ENCODE results near the gene STUM.

The STUM gene

DNA sequence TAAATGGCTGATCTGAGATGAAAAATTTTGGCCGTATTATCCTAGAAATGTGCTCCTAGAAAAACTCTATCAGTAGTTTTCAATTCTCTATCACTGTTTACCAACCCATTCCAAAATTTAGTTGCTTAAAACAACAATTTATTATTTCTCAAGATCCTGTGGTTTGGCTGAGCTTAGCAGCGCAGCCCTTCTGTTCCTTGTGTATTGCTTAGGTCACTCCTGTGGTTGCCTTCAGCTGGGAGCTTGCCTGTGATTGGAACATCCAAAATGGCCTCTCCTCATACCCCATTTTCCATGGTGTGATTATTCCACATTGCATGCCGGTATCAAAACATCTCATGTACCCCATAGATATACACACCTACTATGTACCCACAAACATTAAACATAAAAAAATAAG lies 22.8 kb upstream of the STUM start:
- Histone ChIP-seq H4K20me1 (ENCODE audit: insufficient read depth, low read length) (no peaks in the 10 kb centered on the region; the same call in 1 of the 2 replicates), H3K79me2 (ENCODE audit: insufficient read depth, low read length) (no peaks in the 10 kb centered on the region), H3K27me3 (ENCODE audit: insufficient read depth, low read length, poor library complexity) (peaks cover 34% of the 10 kb centered on the region), H3K9ac (ENCODE audit: low read depth, low read length) (no peak overlapping the region), H3K4me2 (ENCODE audit: insufficient read depth, low read length) (no peak overlapping the region), H3K36me3 (ENCODE audit: insufficient read depth, low read length) (no peaks in the 10 kb centered on the region), H3K4me1 (ENCODE audit: insufficient read depth, low read length) (no peaks in the 10 kb centered on the region), H3K9me3 (ENCODE audit: insufficient read depth, low read length, severe bottlenecking) (no peaks in the 10 kb centered on the region), H2AFZ (ENCODE audit: low read depth, low read length) (no peak overlapping the region), H3K27ac (ENCODE audit: low read length) (no peak overlapping the region), H3K4me3 (ENCODE audit: low read depth in 1 of 2, low read length in 2 of 2) (no peak overlapping the region)
- TF ChIP-seq CTCF (IDR thresholded peaks at IDR 0.05; ENCODE audit: borderline replicate concordance, extremely low read depth, low read length, poor library complexity, severe bottlenecking) = no peak
- TF ChIP-seq EZH2 (IDR thresholded peaks at IDR 0.05; ENCODE audit: borderline replicate concordance, low read depth, low read length, severe bottlenecking) = no peak
- ATAC-seq (ENCODE audit: insufficient read depth, low read depth) = no peak
- no peak for DNase-seq

DNA sequence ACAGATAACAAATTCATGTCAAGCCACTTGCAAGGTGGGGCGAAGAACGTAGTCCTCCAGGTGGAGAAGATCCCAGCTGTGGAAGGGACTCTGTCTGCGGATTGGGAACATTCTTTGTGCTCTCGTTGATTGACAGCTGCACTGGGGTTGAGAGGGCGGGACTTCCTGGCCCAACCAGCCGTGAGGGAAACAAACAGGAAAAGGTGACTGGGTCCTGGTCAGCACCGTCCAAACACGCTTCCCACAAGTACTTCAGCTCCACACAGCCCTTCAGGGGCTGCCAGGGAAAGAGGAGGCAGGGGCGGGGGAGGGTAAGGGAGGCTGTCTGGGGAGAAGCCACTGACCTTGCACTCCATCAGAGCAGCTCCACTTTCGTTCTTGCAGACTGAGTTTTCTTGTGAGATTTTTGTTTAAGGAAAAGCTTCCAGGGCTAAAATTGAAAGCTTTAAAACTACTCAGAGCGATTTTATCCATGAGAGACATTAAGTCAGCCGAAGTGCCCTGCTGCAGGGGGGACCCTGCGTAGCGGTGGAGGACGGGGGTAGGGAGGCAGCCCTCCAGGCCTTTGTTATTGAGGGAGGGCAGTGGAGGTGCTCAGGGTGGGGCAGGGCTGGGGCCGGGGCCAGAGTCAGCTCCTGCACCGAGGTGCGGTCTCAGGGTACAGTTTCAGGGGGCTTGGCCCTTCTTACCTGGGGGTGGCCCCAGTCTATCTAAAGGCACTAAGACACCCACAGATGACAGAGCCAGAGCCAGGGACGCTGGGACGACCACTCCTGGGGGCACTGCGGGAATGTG lies 21.6 kb upstream of the STUM start:
- no peaks in the 10 kb centered on the region for H3K9me3 ChIP-seq (ENCODE audit: insufficient read depth, low read length, severe bottlenecking)
- H3K4me2 ChIP-seq (ENCODE audit: insufficient read depth, low read length) = no peak overlapping the region
- no peak overlapping the region for H3K4me3 ChIP-seq (ENCODE audit: low read depth in 1 of 2, low read length in 2 of 2)
- ATAC-seq (ENCODE audit: insufficient read depth, low read depth) (no peak), DNase-seq (no peak)
- no peaks in the 10 kb centered on the region for H3K4me1 ChIP-seq (ENCODE audit: insufficient read depth, low read length)
- H3K36me3 ChIP-seq (ENCODE audit: insufficient read depth, low read length) = no peaks in the 10 kb centered on the region
- no peak overlapping the region for H3K27ac ChIP-seq (ENCODE audit: low read length)
- TF ChIP-seq EZH2 (IDR thresholded peaks at IDR 0.05; ENCODE audit: borderline replicate concordance, low read depth, low read length, severe bottlenecking) = no peak
- no peak for TF ChIP-seq CTCF (IDR thresholded peaks at IDR 0.05; ENCODE audit: borderline replicate concordance, extremely low read depth, low read length, poor library complexity, severe bottlenecking)
- no peak overlapping the region for H2AFZ ChIP-seq (ENCODE audit: low read depth, low read length)
- H3K27me3 ChIP-seq (ENCODE audit: insufficient read depth, low read length, poor library complexity) = peaks cover 42% of the 10 kb centered on the region
- no peaks in the 10 kb centered on the region; the same call in 1 of the 2 replicates for H4K20me1 ChIP-seq (ENCODE audit: insufficient read depth, low read length)
- H3K79me2 ChIP-seq (ENCODE audit: insufficient read depth, low read length) = no peaks in the 10 kb centered on the region
- no peak overlapping the region for H3K9ac ChIP-seq (ENCODE audit: low read depth, low read length)

DNA sequence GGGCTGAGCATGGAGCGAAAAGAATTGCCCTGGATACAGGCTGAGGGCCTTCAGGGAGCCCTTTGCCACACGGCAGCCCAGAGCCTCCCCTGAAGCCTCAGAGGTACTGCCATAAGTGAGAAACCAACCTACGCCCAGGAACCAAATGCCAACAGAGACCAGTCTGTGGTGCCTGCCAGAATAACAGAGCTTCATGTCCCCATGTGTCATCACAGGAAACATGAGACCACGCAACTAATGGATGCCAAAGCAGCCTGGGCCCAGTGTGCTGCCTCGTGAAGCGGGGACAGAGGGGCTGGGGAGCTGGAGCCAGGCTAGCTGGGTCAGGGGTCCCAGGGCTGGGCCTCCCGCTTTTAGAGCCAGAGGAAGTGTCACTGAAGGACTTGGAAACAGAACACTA lies 18.7 kb upstream of the STUM start:
- H3K4me3 ChIP-seq (ENCODE audit: low read depth in 1 of 2, low read length in 2 of 2) = no peak overlapping the region
- ATAC-seq (ENCODE audit: insufficient read depth, low read depth) = no peak

More for the DNA sequence above, 18.7 kb upstream of the STUM start:
- Histone ChIP-seq H3K36me3 (ENCODE audit: insufficient read depth, low read length) (no peaks in the 10 kb centered on the region), H4K20me1 (ENCODE audit: insufficient read depth, low read length) (no peaks in the 10 kb centered on the region), H3K4me1 (ENCODE audit: insufficient read depth, low read length) (no peaks in the 10 kb centered on the region), H3K27me3 (ENCODE audit: insufficient read depth, low read length, poor library complexity) (peaks cover 44% of the 10 kb centered on the region), H3K9me3 (ENCODE audit: insufficient read depth, low read length, severe bottlenecking) (no peaks in the 10 kb centered on the region), H3K79me2 (ENCODE audit: insufficient read depth, low read length) (no peaks in the 10 kb centered on the region), H3K27ac (ENCODE audit: low read length) (no peak overlapping the region), H3K9ac (ENCODE audit: low read depth, low read length) (no peak overlapping the region), H2AFZ (ENCODE audit: low read depth, low read length) (no peak overlapping the region), H3K4me2 (ENCODE audit: insufficient read depth, low read length) (no peak overlapping the region)
- no peak for DNase-seq
- TF ChIP-seq EZH2 (IDR thresholded peaks at IDR 0.05; ENCODE audit: borderline replicate concordance, low read depth, low read length, severe bottlenecking) (no peak), CTCF (IDR thresholded peaks at IDR 0.05; ENCODE audit: borderline replicate concordance, extremely low read depth, low read length, poor library complexity, severe bottlenecking) (no peak)

Data from DND-41 (cell line).